Vagina (tissue), 2 donors: Measurements from ENCODE around the gene CAPNS1. TPM values are rescaled to one million over a fixed set of nuclear protein-coding genes. Genes with fewer than 3 reads are reported as not detected.
"Not testable (repeated sequence)": the region's sequence is repeated elsewhere in the genome, so short reads cannot be mapped to it uniquely, and the experiment has no call there.

Source experiments
- DNase-seq, 2 donors: peaks; one replicate each; pipeline ENCODE4 v3.0.0-alpha.2; 2017; ENCODE audit errors: extremely low spot score in 2 of 2
- H3K27ac ChIP-seq: fragments of 200-600 bp; sonication (generic); one replicate; pipeline ENCODE4 v1.5.1; 2019
- H3K27me3 ChIP-seq: fragments of 200-600 bp; sonication (generic); one replicate; pipeline ENCODE4 v1.5.1; 2019
- H3K36me3 ChIP-seq, 2 donors: fragments of 200-600 bp; sonication (generic); one replicate each; pipeline ENCODE4 v1.5.1; 2017 to 2019
- H3K4me1 ChIP-seq: fragments of 200-600 bp; sonication (generic); one replicate; pipeline ENCODE4 v1.5.1; 2019
- H3K4me3 ChIP-seq, 2 donors: fragments of 200-600 bp; sonication (generic); 1 replicate in 1 of 2; 2 replicates in 1 of 2; pipeline ENCODE4 v1.5.1; 2016 to 2019
- H3K9me3 ChIP-seq: fragments of 200-600 bp; sonication (generic); one replicate; pipeline ENCODE4 v1.5.1; 2019
- CTCF ChIP-seq, 3 experiments: fragments of 450-650 bp in 2 of 3; fragments of 200-600 bp in 1 of 3; sonication (generic) in 1 of 3; IDR thresholded peaks; one replicate each; pipeline ENCODE4 v1.5.1; 2017 to 2019; ENCODE audit warnings: antibody characterized with exemption in 3 of 3, mild to moderate bottlenecking in 2 of 3, moderate library complexity in 2 of 3
- POLR2A ChIP-seq, 2 donors: fragments of 450-650 bp; IDR thresholded peaks; one replicate each; pipeline ENCODE4 v1.6.1; 2017; ENCODE audit warnings: antibody characterized with exemption in 2 of 2, mild to moderate bottlenecking in 2 of 2, moderate library complexity in 2 of 2
- POLR2AphosphoS5 ChIP-seq, 2 donors: sonication (generic); formaldehyde crosslinking; IDR thresholded peaks; one replicate each; pipeline ENCODE4 v1.9.0; 2017; ENCODE audit warnings: antibody characterized with exemption in 2 of 2, mild to moderate bottlenecking in 2 of 2, low read depth in 1 of 2; ENCODE audit not compliant: insufficient read depth in 1 of 2
- intact Hi-C: fragments of 100-400 bp; cut with DNase I; formaldehyde crosslinking; loops from one replicate; pipeline ENCODE4 v1.15.1; 2023
- total RNA-seq: library from RNA; depleted of rRNA; stranded (reverse); fragments of >200 nt; gene quantifications from one replicate; pipeline ENCODE4 v1.2.3, GENCODE V29; 2016

Gene CAPNS1
- total RNA-seq, 1 donor from 2014 or later: 181 TPM

- Histone ChIP-seq H3K27ac (no peak overlapping the region), H3K4me3 (no peak overlapping the region), H3K9me3 (no peaks in the 10 kb centered on the region), H3K36me3 (peaks cover 0 to 12% of the 10 kb centered on the region in 2 donors), H3K27me3 (no peaks in the 10 kb centered on the region), H3K4me1 (no peaks in the 10 kb centered on the region)
- intact Hi-C loops: no loop called here
- no peak for DNase-seq
- TF ChIP-seq POLR2AphosphoS5 (IDR thresholded peaks at IDR 0.05; ENCODE audit: insufficient read depth in 1 of 2, low read depth in 1 of 2) (no peak), POLR2A (IDR thresholded peaks at IDR 0.05) (no peak), CTCF (IDR thresholded peaks at IDR 0.05) (no peak)
Observed at GRCh38 chr19:36182612-36183244, 42.9 kb downstream of the CAPNS1 start.

- intact Hi-C loops: no loop called here
- Histone ChIP-seq H3K9me3 (no peaks in the 10 kb centered on the region), H3K4me3 (no peak overlapping the region), H3K36me3 (peaks cover 0 to 12% of the 10 kb centered on the region in 2 donors), H3K27me3 (no peaks in the 10 kb centered on the region), H3K4me1 (no peaks in the 10 kb centered on the region), H3K27ac (no peak overlapping the region)
- DNase-seq: no peak
- no peak for TF ChIP-seq POLR2A (IDR thresholded peaks at IDR 0.05)
- no peak for TF ChIP-seq CTCF (IDR thresholded peaks at IDR 0.05)
- TF ChIP-seq POLR2AphosphoS5 (IDR thresholded peaks at IDR 0.05; ENCODE audit: insufficient read depth in 1 of 2, low read depth in 1 of 2): no peak
Observed at GRCh38 chr19:36183245-36183628, 43.4 kb downstream of the CAPNS1 start.

GRCh38 chr19:36186722-36187121, 46.9 kb downstream of the CAPNS1 start:
- intact Hi-C loops, H3K9me3 ChIP-seq, H3K27me3 ChIP-seq, H3K27ac ChIP-seq, H3K4me1 ChIP-seq, DNase-seq, H3K4me3 ChIP-seq: not testable (repeated sequence)
- peaks cover 0 to 12% of the 10 kb centered on the region in 2 donors for H3K36me3 ChIP-seq

GRCh38 chr19:36196249-36196648, 56.4 kb downstream of the CAPNS1 start:
- DNase-seq: no peak
- intact Hi-C loops: no loop called here
- TF ChIP-seq POLR2A (IDR thresholded peaks at IDR 0.05) (no peak), CTCF (IDR thresholded peaks at IDR 0.05) (no peak), POLR2AphosphoS5 (IDR thresholded peaks at IDR 0.05; ENCODE audit: insufficient read depth in 1 of 2, low read depth in 1 of 2) (no peak)
- H3K27me3 ChIP-seq: no peaks in the 10 kb centered on the region
- no peak overlapping the region for H3K27ac ChIP-seq
- H3K4me3 ChIP-seq: no peak overlapping the region
- no peaks in the 10 kb centered on the region for H3K9me3 ChIP-seq
- peaks cover 0 to 21% of the 10 kb centered on the region in 2 donors for H3K36me3 ChIP-seq
- H3K4me1 ChIP-seq: no peaks in the 10 kb centered on the region

GRCh38 chr19:36198119-36198518, 58.3 kb downstream of the CAPNS1 start:
- peaks cover 0 to 19% of the 10 kb centered on the region in 2 donors for H3K36me3 ChIP-seq
- H3K4me1 ChIP-seq: no peaks in the 10 kb centered on the region
- no peak for DNase-seq
- H3K9me3 ChIP-seq: no peaks in the 10 kb centered on the region
- no peak overlapping the region for H3K27ac ChIP-seq
- intact Hi-C loops: no loop called here
- H3K4me3 ChIP-seq: no peak overlapping the region
- no peak for TF ChIP-seq POLR2AphosphoS5 (IDR thresholded peaks at IDR 0.05; ENCODE audit: insufficient read depth in 1 of 2, low read depth in 1 of 2)
- no peak for TF ChIP-seq CTCF (IDR thresholded peaks at IDR 0.05)
- no peak for TF ChIP-seq POLR2A (IDR thresholded peaks at IDR 0.05)
- no peaks in the 10 kb centered on the region for H3K27me3 ChIP-seq

Other genes with a start within 250 kb of the CAPNS1 start
- gene NFKBID, start 239.5 kb upstream of the CAPNS1 start, total RNA-seq: 15.7 TPM
- gene HCST, start 237.5 kb upstream of the CAPNS1 start, total RNA-seq: 9.1 TPM
- gene TYROBP, start 231.8 kb upstream of the CAPNS1 start, total RNA-seq: 68.5 TPM
- gene LRFN3, start 203.7 kb upstream of the CAPNS1 start, total RNA-seq: 9.1 TPM
- gene SDHAF1, start 144.9 kb upstream of the CAPNS1 start, total RNA-seq: 46.9 TPM
- 2.0 TPM for gene SYNE4, start 131.3 kb upstream of the CAPNS1 start, total RNA-seq
- gene ALKBH6, start 125.9 kb upstream of the CAPNS1 start, total RNA-seq: 21.9 TPM
- gene CLIP3, start 107.2 kb upstream of the CAPNS1 start, total RNA-seq: 31.9 TPM
- 12.0 TPM for gene THAP8, start 85.8 kb upstream of the CAPNS1 start, total RNA-seq
- 2.5 TPM for gene WDR62, start 85.2 kb upstream of the CAPNS1 start, total RNA-seq
- gene OVOL3, start 28.9 kb upstream of the CAPNS1 start, total RNA-seq: not detected
- gene POLR2I, start 25.2 kb upstream of the CAPNS1 start, total RNA-seq: 108 TPM
- 105 TPM for gene TBCB, start 24.6 kb upstream of the CAPNS1 start, total RNA-seq
- 33.1 TPM for gene COX7A1, start 12.4 kb downstream of the CAPNS1 start, total RNA-seq
- 3.9 TPM for gene ZNF565, start 74.6 kb downstream of the CAPNS1 start, total RNA-seq
- 42.2 TPM for gene ZNF146, start 75.0 kb downstream of the CAPNS1 start, total RNA-seq
- gene ZFP14, start 239.1 kb downstream of the CAPNS1 start, total RNA-seq: 4.2 TPM